Muscle of arm (tissue), 12 donors: ENCODE data around the gene BMP10. TPM values are rescaled to one million over a fixed set of nuclear protein-coding genes. Genes with fewer than 3 reads are reported as not detected.

ENCODE experiments used
- DNase-seq: peaks from one replicate; pipeline ENCODE4 v3.0.0-alpha.2; 2013
- polyA plus RNA-seq, 12 donors: library from polyadenylated mRNA; unstranded; fragments of 120-200 nt; gene quantifications; one replicate each; pipeline ENCODE4 v1.2.1, GENCODE V29; 2013; ENCODE audit not compliant: insufficient read length in 12 of 12

Gene BMP10
- polyA plus RNA-seq, 12 donors: not detected

DNA sequence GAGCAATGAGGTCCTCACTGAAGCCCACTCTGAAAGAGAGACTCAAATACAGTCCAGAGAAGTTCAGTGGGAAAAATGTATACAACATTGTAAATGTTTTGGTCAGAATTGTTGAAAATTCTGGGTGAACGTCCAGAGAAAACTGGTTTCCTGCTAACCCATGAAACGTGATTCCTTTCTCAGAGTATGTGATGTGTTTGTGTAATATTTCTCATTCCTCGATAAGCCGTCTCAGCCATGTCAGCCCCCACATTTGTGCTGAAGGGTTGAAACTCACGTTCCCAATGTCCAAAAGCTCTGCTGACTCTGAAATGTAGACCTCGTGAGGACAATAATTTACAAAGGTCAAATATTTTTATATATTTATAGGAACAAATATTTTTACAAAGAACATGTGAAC, 51.6 kb downstream of the BMP10 start:
- no peak for DNase-seq

DNA sequence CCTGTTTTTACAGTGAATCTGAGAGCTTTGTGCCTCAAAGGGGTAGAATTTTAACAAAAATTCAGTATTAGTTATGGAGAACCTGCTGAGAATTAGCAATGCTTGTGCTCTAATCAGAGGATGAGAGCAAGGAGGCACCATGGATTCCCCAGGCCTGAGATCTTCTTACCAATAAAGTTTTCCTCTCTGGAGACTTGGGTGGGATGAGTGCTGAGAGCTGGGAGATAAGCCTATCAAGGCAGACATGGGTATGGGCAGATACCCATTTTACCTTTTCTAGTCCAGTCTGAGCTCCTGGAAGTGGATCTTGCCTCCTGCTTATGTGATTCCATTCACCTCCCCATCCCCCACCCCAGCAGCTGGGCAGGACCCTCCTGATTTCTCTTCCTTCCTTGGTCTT, 53.9 kb downstream of the BMP10 start:
- no peak for DNase-seq

Other genes starting within 250 kb of the BMP10 start
- gene PROKR1, start 227.8 kb downstream of the BMP10 start, polyA plus RNA-seq: 1 to 10 TPM in 6 of 12 donors, under 1 TPM in 4, not detected in 2; 0.19 to 4.4 (median 1.2) TPM
- 1 to 10 TPM in 10 of 12 donors, not detected in 2; 2.6 to 8.3 (median 3.8) TPM for gene ARHGAP25, start 136.6 kb downstream of the BMP10 start, polyA plus RNA-seq
- gene GKN2, start 81.5 kb upstream of the BMP10 start, polyA plus RNA-seq: not detected
- under 1 TPM in 3 of 12 donors, not detected in 9; 0.21 to 0.23 (median 0.21) TPM for gene GKN1, start 103.2 kb upstream of the BMP10 start, polyA plus RNA-seq
- 100 to 1,000 TPM; 106 to 545 (median 160) TPM for gene ANTXR1, start 141.8 kb upstream of the BMP10 start, polyA plus RNA-seq